H1 (cell line): ENCODE results near the gene CLEC16A. TPM values are rescaled to one million over a fixed set of nuclear protein-coding genes. Genes with fewer than 3 reads are reported as not detected.

Experiments
- CTCF ChIA-PET: fragments of 300-600 bp; sonication (Branson Sonifier 250); formaldehyde crosslinking; loops from one replicate; lab custom pipeline; 2021; ENCODE audit not compliant: partially characterized antibody; lab: Charles Lee
- POLR2A ChIA-PET: fragments of 300-600 bp; sonication (Branson Sonifier 250); formaldehyde crosslinking; loops from one replicate; lab custom pipeline; 2021; ENCODE audit warnings: inconsistent platforms; ENCODE audit not compliant: partially characterized antibody; lab: Charles Lee
- DNase-seq, 2 experiments: peaks; one replicate each; pipeline versions ENCODE4 v3.0.0 to v3.0.0-alpha.2; 2010 to 2022; ENCODE audit warnings: low spot score in 2 of 2, low read depth in 1 of 2, mixed read lengths in 1 of 2
- FAIRE-seq: peaks from 2 replicates; lab custom pipeline; 2011; peaks lifted over from hg19 to GRCh38; lab: Jason Lieb, UNC
- H2AFZ ChIP-seq: 2 replicates; pipeline ENCODE4 v1.8.1; 2012; ENCODE audit warnings: low read length, inconsistent platforms
- H2AK5ac ChIP-seq: 2 replicates; pipeline ENCODE4 v1.6.1; 2013; ENCODE audit warnings: low read depth, low read length
- H2BK120ac ChIP-seq: replicated peaks from 2 replicates; pipeline ENCODE3; 2013; ENCODE audit warnings: low read depth, low read length, inconsistent platforms
- H2BK12ac ChIP-seq: 2 replicates; pipeline ENCODE4 v1.6.1; 2013; ENCODE audit warnings: low read depth, low read length
- H2BK15ac ChIP-seq: 2 replicates; pipeline ENCODE4 v1.6.1; 2013; ENCODE audit warnings: low read length
- H2BK20ac ChIP-seq: 2 replicates; pipeline ENCODE4 v1.6.1; 2013; ENCODE audit warnings: low read length
- H2BK5ac ChIP-seq: 2 replicates; pipeline ENCODE4 v1.6.1; 2013; ENCODE audit warnings: low read depth, low read length
- H3K14ac ChIP-seq: 2 replicates; pipeline ENCODE4 v1.6.1; 2013; ENCODE audit warnings: inconsistent platforms; ENCODE audit not compliant: insufficient read length
- H3K18ac ChIP-seq: 2 replicates; pipeline ENCODE4 v1.6.1; 2013; ENCODE audit warnings: low read length; ENCODE audit errors: extremely low read depth
- H3K23ac ChIP-seq: 2 replicates; pipeline ENCODE4 v1.6.1; 2013; ENCODE audit warnings: inconsistent platforms; ENCODE audit not compliant: insufficient read length
- H3K23me2 ChIP-seq: 2 replicates; pipeline ENCODE4 v1.6.1; 2013; ENCODE audit warnings: low read depth, low read length
- H3K27ac ChIP-seq: 2 replicates; pipeline ENCODE4 v1.6.1; 2011; ENCODE audit warnings: low read depth, low read length, inconsistent platforms
- H3K27me3 ChIP-seq, 4 experiments: replicated peaks in 1 of 4; 1 replicate in 1 of 4; 2 replicates in 3 of 4; pipeline versions ENCODE4 v1.6.1 to v1.8.1; 2011 to 2013; ENCODE audit warnings: low read length in 3 of 4, mild to moderate bottlenecking in 3 of 4, inconsistent platforms in 2 of 4, mixed read lengths in 2 of 4, moderate library complexity in 1 of 4; ENCODE audit not compliant: control insufficient read depth in 3 of 4, insufficient read depth in 3 of 4; ENCODE audit errors: extremely low read depth in 1 of 4
- H3K36me3 ChIP-seq, 4 experiments: 2 replicates each; pipeline versions ENCODE4 v1.6.1 to v1.8.1; 2011 to 2013; ENCODE audit warnings: mild to moderate bottlenecking in 4 of 4, low read length in 3 of 4, moderate library complexity in 2 of 4, control low read depth in 1 of 4, inconsistent platforms in 1 of 4; ENCODE audit not compliant: insufficient read depth in 4 of 4, control insufficient read depth in 2 of 4
- H3K4ac ChIP-seq: replicated peaks from 2 replicates; pipeline ENCODE3; 2013; ENCODE audit warnings: low read length, low read depth, mixed read lengths, inconsistent platforms; ENCODE audit not compliant: insufficient read length
- H3K4me1 ChIP-seq, 4 experiments: replicated peaks in 1 of 4; 1 replicate in 1 of 4; 2 replicates in 3 of 4; pipeline versions ENCODE4 v1.6.1 to v1.8.1; 2011 to 2013; ENCODE audit warnings: low read length in 3 of 4, inconsistent platforms in 2 of 4, mixed read lengths in 1 of 4; ENCODE audit not compliant: insufficient read depth in 4 of 4, control insufficient read depth in 3 of 4
- H3K4me2 ChIP-seq, 2 experiments: 2 replicates each; pipeline versions ENCODE4 v1.6.1 to v1.8.1; 2011 to 2013; ENCODE audit warnings: low read depth in 2 of 2, low read length in 2 of 2, control low read depth in 1 of 2, inconsistent platforms in 1 of 2, mild to moderate bottlenecking in 1 of 2; ENCODE audit not compliant: insufficient read depth in 1 of 2
- H3K4me3 ChIP-seq, 4 experiments: fragments of 200-600, 300-600 bp in 1 of 4; sonication (generic), shearing (Covaris generic), sonication (Bioruptor Twin) in 1 of 4; 2 replicates each; pipeline versions ENCODE4 v1.5.1 to v1.8.1; 2011 to 2016; ENCODE audit warnings: low read length in 4 of 4, low read depth in 3 of 4, control low read depth in 2 of 4, inconsistent platforms in 2 of 4, mild to moderate bottlenecking in 2 of 4, mixed read lengths in 1 of 4, moderate library complexity in 1 of 4; ENCODE audit not compliant: insufficient read depth in 2 of 4; ENCODE audit errors: extremely low read depth in 1 of 4
- H3K56ac ChIP-seq: replicated peaks from 2 replicates; pipeline ENCODE3; 2013; ENCODE audit warnings: low read depth, mild to moderate bottlenecking, mixed read lengths, low read length, inconsistent platforms; ENCODE audit not compliant: insufficient read length
- H3K79me1 ChIP-seq: 2 replicates; pipeline ENCODE4 v1.6.1; 2013; ENCODE audit warnings: low read depth, low read length, control low read depth
- H3K79me2 ChIP-seq, 2 experiments: 2 replicates each; pipeline versions ENCODE4 v1.6.1 to v1.8.1; 2012 to 2013; ENCODE audit warnings: low read length in 2 of 2, mild to moderate bottlenecking in 2 of 2, inconsistent platforms in 1 of 2; ENCODE audit not compliant: insufficient read depth in 2 of 2, control insufficient read depth in 1 of 2
- H3K9ac ChIP-seq, 4 experiments: replicated peaks in 1 of 4; 1 replicate in 1 of 4; 2 replicates in 3 of 4; pipeline versions ENCODE4 v1.6.1 to v1.8.1; 2011 to 2013; ENCODE audit warnings: low read depth in 3 of 4, low read length in 3 of 4, control low read depth in 2 of 4, mild to moderate bottlenecking in 2 of 4, moderate library complexity in 2 of 4, inconsistent platforms in 1 of 4; ENCODE audit errors: extremely low read depth in 1 of 4
- H3K9me3 ChIP-seq, 2 experiments: 2 replicates each; pipeline versions ENCODE4 v1.6.1 to v1.8.1; 2012 to 2013; ENCODE audit warnings: mild to moderate bottlenecking in 2 of 2, moderate library complexity in 2 of 2, control low read depth in 1 of 2, inconsistent platforms in 1 of 2, low read depth in 1 of 2, low read length in 1 of 2, mixed read lengths in 1 of 2; ENCODE audit not compliant: insufficient read depth in 2 of 2
- H4K20me1 ChIP-seq, 2 experiments: replicated peaks in 1 of 2; 2 replicates each; pipeline versions ENCODE3 to v1.8.1; 2011 to 2013; ENCODE audit warnings: inconsistent platforms in 2 of 2, low read length in 2 of 2, mild to moderate bottlenecking in 1 of 2; ENCODE audit not compliant: insufficient read depth in 2 of 2, control insufficient read depth in 1 of 2
- H4K5ac ChIP-seq: 2 replicates; pipeline ENCODE4 v1.6.1; 2013; ENCODE audit warnings: low read length, low read depth, mixed read lengths, inconsistent platforms; ENCODE audit not compliant: insufficient read length
- H4K8ac ChIP-seq: 2 replicates; pipeline ENCODE4 v1.8.0; 2013; ENCODE audit warnings: mild to moderate bottlenecking, moderate library complexity, low read length, inconsistent platforms; ENCODE audit not compliant: insufficient read depth; ENCODE audit errors: extremely low read depth
- H4K91ac ChIP-seq: replicated peaks from 2 replicates; pipeline ENCODE3; 2013; ENCODE audit warnings: low read length, mixed read lengths, inconsistent platforms; ENCODE audit not compliant: insufficient read length
- GABPA ChIP-seq: IDR thresholded peaks from 2 replicates; pipeline ENCODE4 v1.6.1; 2011; ENCODE audit warnings: mild to moderate bottlenecking, low read length, moderate library complexity, borderline replicate concordance; ENCODE audit not compliant: insufficient read depth
- PHF8 ChIP-seq: fragments of 200-600 bp; sonication (generic); conservative IDR thresholded peaks from 2 replicates; pipeline ENCODE4 v1.7.1; 2012; ENCODE audit warnings: low read depth, mild to moderate bottlenecking, inconsistent platforms, low read length, moderate library complexity
- TEAD4 ChIP-seq: IDR thresholded peaks from 2 replicates; pipeline ENCODE4 v1.6.1; 2012; ENCODE audit warnings: low read depth, low read length, inconsistent platforms, mixed read lengths
- WGBS, 2 experiments: shearing (Covaris generic) in 1 of 2; methylation state at CpG; one replicate each; pipeline versions ENCODE4 v1.1.6 to v1.1.7; 2013 to 2015; ENCODE audit warnings: low lambda C conversion rate in 2 of 2, mixed read lengths in 2 of 2, inconsistent platforms in 1 of 2, low coverage in 1 of 2, missing lambda C conversion rate in 1 of 2; ENCODE audit not compliant: insufficient replicate concordance in 2 of 2, insufficient coverage in 1 of 2, insufficient read length in 1 of 2; ENCODE audit errors: extremely low coverage in 1 of 2, missing lambda C conversion rate in 1 of 2; 5-methylcytosine and 5-hydroxymethylcytosine counted together
- polyA plus RNA-seq, 7 experiments: library from polyadenylated mRNA; depleted of rRNA in 3 of 7; stranded (reverse) in 5 of 7; unstranded in 2 of 7; fragments of >200 nt in 5 of 7; fragments of 200-250 nt in 2 of 7; gene quantifications; 1 replicate in 5 of 7; 2 replicates in 1 of 7; 4 replicates in 1 of 7; pipeline versions ENCODE4 v1.2.1 to v1.2.3, GENCODE V29; 2011 to 2013; ENCODE audit warnings: missing spikeins in 2 of 7, mixed read lengths in 2 of 7
- total RNA-seq: library from RNA; stranded (reverse); fragmentation: NEBNext Ultra II Directional; extraction: Animal tissue kit (Norgen Biotek cat#: 25700); gene quantifications from 2 replicates; pipeline ENCODE4 v1.2.1, GENCODE V29; 2021

The CLEC16A gene
- total and polyA plus RNA-seq, 2 of the 8 experiments (the other 6 are each of a cell fraction or from before 2014, with no cell fraction given): 7.6 to 19.3 TPM

DNA sequence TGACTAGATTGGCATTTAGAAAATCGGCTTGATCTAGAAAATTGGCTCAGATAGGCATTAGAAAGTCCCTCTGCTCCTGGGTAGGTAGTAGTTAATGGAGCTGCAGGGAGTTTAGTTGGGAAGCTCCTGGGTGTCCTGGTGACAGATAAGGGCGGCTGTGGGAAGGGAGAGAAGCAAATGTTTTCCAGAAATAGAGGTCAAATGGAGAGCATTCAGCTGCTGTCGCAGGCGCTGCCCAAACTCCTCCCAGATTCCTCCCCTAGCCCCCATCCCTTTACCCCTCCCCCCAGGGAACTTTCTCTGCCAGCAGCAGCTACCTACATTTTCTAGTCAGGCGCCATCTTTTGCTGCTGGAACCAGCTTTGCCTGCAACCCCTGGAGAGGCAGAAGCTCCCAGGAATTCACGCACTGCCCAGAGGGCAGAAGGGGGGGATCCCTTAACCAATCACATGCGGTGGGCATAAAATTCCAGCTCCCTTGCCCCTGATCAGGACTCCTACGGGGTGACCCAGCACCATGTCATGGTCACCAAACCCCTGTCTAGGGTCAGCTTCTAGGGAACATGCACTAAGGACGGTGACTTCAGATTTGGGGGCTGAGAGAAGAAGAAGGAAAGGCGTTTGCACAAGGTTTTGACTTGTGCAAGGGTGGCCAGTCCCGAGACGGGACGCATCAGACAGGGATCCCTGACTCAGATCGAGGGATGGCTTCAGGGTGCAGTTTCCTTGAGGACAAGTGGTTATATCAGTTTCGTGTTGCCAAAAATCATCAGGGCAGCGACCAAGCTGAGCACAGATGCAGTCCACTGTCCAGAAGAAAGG is 267.8 kb downstream of the CLEC16A start:
- no peaks in the 10 kb centered on the region for H3K27me3 ChIP-seq
- H3K56ac ChIP-seq: no peak overlapping the region
- no peak overlapping the region for H4K5ac ChIP-seq
- no peak for TF ChIP-seq TEAD4
- TF ChIP-seq GABPA: no peak
- TF ChIP-seq PHF8: no peak
- H3K27ac ChIP-seq: no peak overlapping the region
- no peaks in the 10 kb centered on the region for H3K36me3 ChIP-seq
- no peaks in the 10 kb centered on the region for H3K23me2 ChIP-seq
- H2BK120ac ChIP-seq: no peak overlapping the region
- no peak overlapping the region for H2AFZ ChIP-seq
- H2BK5ac ChIP-seq: no peak overlapping the region
- H4K8ac ChIP-seq: no peak overlapping the region
- no peak overlapping the region for H3K9ac ChIP-seq
- ChIA-PET CTCF (interaction anchor here (0.6 to 2.1 kb wide), 7 partner anchors 34 to 248 kb away, joined by 3 to 5 read pairs (median 4); no protein-coding TSS in a partner anchor), POLR2A (interaction anchor here (0.9 to 1.5 kb wide), 2 partner anchors 12 to 13 kb away, joined by 3 to 4 read pairs; no protein-coding TSS in a partner anchor)
- H3K4me2 ChIP-seq: no peak overlapping the region
- H4K20me1 ChIP-seq: no peaks in the 10 kb centered on the region
- H2BK20ac ChIP-seq: no peak overlapping the region
- no peak overlapping the region for H3K14ac ChIP-seq
- H3K79me2 ChIP-seq: no peaks in the 10 kb centered on the region
- H3K23ac ChIP-seq: no peak overlapping the region
- H3K79me1 ChIP-seq: no peaks in the 10 kb centered on the region
- H2BK15ac ChIP-seq: no peak overlapping the region
- no peak overlapping the region for H3K18ac ChIP-seq
- H3K4ac ChIP-seq: no peak overlapping the region
- no peaks in the 10 kb centered on the region for H3K4me1 ChIP-seq
- no peak overlapping the region for H3K4me3 ChIP-seq
- H3K9me3 ChIP-seq: peaks cover 8 to 15% of the 10 kb centered on the region in 2 experiments
- no peak for DNase-seq
- H2AK5ac ChIP-seq: no peak overlapping the region
- H2BK12ac ChIP-seq: no peak overlapping the region
- no peak for FAIRE-seq
- H4K91ac ChIP-seq: no peak overlapping the region
- WGBS, 2 experiments: 86% methylated on average over 15 of the region's 16 CpGs; no CpG with 5 or more reads in 1 of the 2 experiments
